H9 (cell line): ENCODE measurements around the gene TFAP2A. TPM values are rescaled to one million over a fixed set of nuclear protein-coding genes. Genes with fewer than 3 reads are reported as not detected.
A peak's percentile ranks its signal among the peaks of the same experiment; 100 is the strongest.

ENCODE experiments used
- DNase-seq: peaks from one replicate; pipeline ENCODE4 v3.0.0-alpha.2; 2017
- H2AFZ ChIP-seq: one replicate; pipeline ENCODE4 v1.6.1; 2013; ENCODE audit warnings: mild to moderate bottlenecking, low read length, control low read depth, moderate library complexity
- H2AK5ac ChIP-seq: 2 replicates; pipeline ENCODE4 v1.6.1; 2013; ENCODE audit warnings: low read length, control low read depth, mixed read lengths; ENCODE audit not compliant: insufficient read length
- H2BK120ac ChIP-seq: one replicate; pipeline ENCODE4 v1.6.1; 2013; ENCODE audit warnings: low read depth, mild to moderate bottlenecking, low read length, control low read depth, inconsistent platforms; ENCODE audit not compliant: poor library complexity, severe bottlenecking
- H2BK12ac ChIP-seq: 2 replicates; pipeline ENCODE4 v1.6.1; 2013; ENCODE audit warnings: low read length, control low read depth, mixed read lengths, low read depth; ENCODE audit not compliant: insufficient read length
- H2BK15ac ChIP-seq: 2 replicates; pipeline ENCODE4 v1.6.1; 2013; ENCODE audit warnings: low read depth, low read length, control low read depth
- H2BK20ac ChIP-seq: one replicate; pipeline ENCODE4 v1.6.1; 2013; ENCODE audit warnings: low read depth, mild to moderate bottlenecking, low read length, control low read depth, inconsistent platforms; ENCODE audit not compliant: poor library complexity, severe bottlenecking
- H2BK5ac ChIP-seq: 2 replicates; pipeline ENCODE4 v1.6.1; 2013; ENCODE audit warnings: low read length, control low read depth, mixed read lengths; ENCODE audit not compliant: insufficient read length
- H3K14ac ChIP-seq: 2 replicates; pipeline ENCODE4 v1.6.1; 2013; ENCODE audit warnings: low read length, control low read depth; ENCODE audit not compliant: insufficient read depth
- H3K18ac ChIP-seq: 2 replicates; pipeline ENCODE4 v1.6.1; 2013; ENCODE audit warnings: low read depth, mild to moderate bottlenecking, mixed read lengths, low read length, control low read depth; ENCODE audit not compliant: insufficient read length
- H3K23ac ChIP-seq: 2 replicates; pipeline ENCODE4 v1.6.1; 2013; ENCODE audit warnings: low read length, control low read depth, mixed read lengths, low read depth; ENCODE audit not compliant: insufficient read length
- H3K23me2 ChIP-seq: 2 replicates; pipeline ENCODE4 v1.6.1; 2013; ENCODE audit warnings: low read depth, mild to moderate bottlenecking, mixed read lengths, low read length, control low read depth; ENCODE audit not compliant: insufficient read length, poor library complexity, severe bottlenecking
- H3K27ac ChIP-seq: 2 replicates; pipeline ENCODE4 v1.5.1; 2013; ENCODE audit warnings: low read length, control low read depth, mixed read lengths, low read depth; ENCODE audit not compliant: insufficient read length
- H3K27me3 ChIP-seq: 2 replicates; pipeline ENCODE4 v1.6.1; 2013; ENCODE audit warnings: low read length, control low read depth, inconsistent platforms; ENCODE audit not compliant: insufficient read depth
- H3K4ac ChIP-seq: 2 replicates; pipeline ENCODE4 v1.6.1; 2013; ENCODE audit warnings: low read depth, mild to moderate bottlenecking, control low read depth, inconsistent platforms, low read length, moderate library complexity
- H3K4me1 ChIP-seq: 2 replicates; pipeline ENCODE4 v1.6.1; 2013; ENCODE audit warnings: low read length, control low read depth, inconsistent platforms; ENCODE audit not compliant: insufficient read depth
- H3K4me2 ChIP-seq: 2 replicates; pipeline ENCODE4 v1.6.1; 2013; ENCODE audit warnings: low read length, control low read depth, mixed read lengths; ENCODE audit not compliant: insufficient read length, insufficient read depth
- H3K56ac ChIP-seq: 2 replicates; pipeline ENCODE4 v1.6.1; 2013; ENCODE audit warnings: low read depth, mild to moderate bottlenecking, mixed read lengths, low read length, control low read depth; ENCODE audit not compliant: insufficient read length
- H3K79me1 ChIP-seq: 2 replicates; pipeline ENCODE4 v1.6.1; 2013; ENCODE audit warnings: low read depth, mild to moderate bottlenecking, moderate library complexity, low read length, control low read depth, inconsistent platforms; ENCODE audit not compliant: insufficient read depth, poor library complexity, severe bottlenecking
- H3K79me2 ChIP-seq: 2 replicates; pipeline ENCODE4 v1.6.1; 2013; ENCODE audit warnings: low read length, control low read depth, inconsistent platforms; ENCODE audit not compliant: insufficient read depth
- H3K9ac ChIP-seq: 2 replicates; pipeline ENCODE4 v1.6.1; 2013; ENCODE audit warnings: low read length, control low read depth, mixed read lengths; ENCODE audit not compliant: insufficient read length; ENCODE audit errors: extremely low read depth
- H3K9me3 ChIP-seq: one replicate; pipeline ENCODE4 v1.6.1; 2013; ENCODE audit warnings: low read depth, low read length, inconsistent platforms; ENCODE audit not compliant: control insufficient read depth
- H3T11ph ChIP-seq: one replicate; pipeline ENCODE4 v1.6.1; 2013; ENCODE audit warnings: mild to moderate bottlenecking, low read length, control low read depth, inconsistent platforms
- H4K20me1 ChIP-seq: one replicate; pipeline ENCODE4 v1.6.1; 2013; ENCODE audit not compliant: control insufficient read depth, insufficient read length, insufficient read depth
- H4K5ac ChIP-seq: 2 replicates; pipeline ENCODE4 v1.6.1; 2013; ENCODE audit warnings: low read depth, mild to moderate bottlenecking, mixed read lengths, low read length, control low read depth; ENCODE audit not compliant: insufficient read length
- H4K8ac ChIP-seq: replicated peaks from 2 replicates; pipeline ENCODE4 v1.6.1; 2013; ENCODE audit warnings: low read length, control low read depth, mixed read lengths, low read depth; ENCODE audit not compliant: insufficient read length
- H4K91ac ChIP-seq: 2 replicates; pipeline ENCODE4 v1.6.1; 2013; ENCODE audit warnings: low read depth, mild to moderate bottlenecking, moderate library complexity, mixed read lengths, low read length, control low read depth; ENCODE audit not compliant: insufficient read length
- H3K27ac Mint-ChIP-seq, 3 experiments: 2 replicates in 2 of 3; 3 replicates in 1 of 3; pipeline ENCODE4 v1.8.0; 2020 to 2021; ENCODE audit warnings: mixed read lengths in 3 of 3, mild to moderate bottlenecking in 1 of 3, moderate library complexity in 1 of 3
- H3K27me3 Mint-ChIP-seq: 2 replicates; pipeline ENCODE4 v1.8.0; 2021; ENCODE audit warnings: low read depth, mild to moderate bottlenecking, moderate library complexity, mixed read lengths
- H3K36me3 Mint-ChIP-seq, 3 experiments: 2 replicates in 2 of 3; 3 replicates in 1 of 3; pipeline ENCODE4 v1.8.0; 2020 to 2021; ENCODE audit warnings: low read depth in 3 of 3, mixed read lengths in 3 of 3; ENCODE audit not compliant: insufficient read depth in 1 of 3
- H3K4me1 Mint-ChIP-seq, 2 experiments: 2 replicates each; pipeline ENCODE4 v1.8.0; 2020; ENCODE audit warnings: mixed read lengths in 2 of 2
- H3K4me3 Mint-ChIP-seq, 2 experiments: 2 replicates in 1 of 2; 3 replicates in 1 of 2; pipeline ENCODE4 v1.8.0; 2020 to 2021; ENCODE audit warnings: mild to moderate bottlenecking in 2 of 2, mixed read lengths in 2 of 2, moderate library complexity in 1 of 2
- H3K9me3 Mint-ChIP-seq, 2 experiments: 2 replicates in 1 of 2; 3 replicates in 1 of 2; pipeline ENCODE4 v1.8.0; 2020; ENCODE audit warnings: mild to moderate bottlenecking in 2 of 2, mixed read lengths in 2 of 2, moderate library complexity in 1 of 2
- WGBS: extraction: QIAGEN DNeasy Blood & Tissue Kit; methylation state at CpG from one replicate; pipeline ENCODE4 v1.1.7; 2013; ENCODE audit warnings: missing lambda C conversion rate, low lambda C conversion rate, mixed read lengths; ENCODE audit not compliant: insufficient read length; ENCODE audit errors: extremely low coverage; 5-methylcytosine and 5-hydroxymethylcytosine counted together
- total RNA-seq: library from RNA; stranded (reverse); gene quantifications from 2 replicates; pipeline ENCODE4 v1.2.1, GENCODE V29; 2021
- TF ChIP-seq, protein P1 (sequence below): fragments of 200-600 bp; sonication (generic); conservative IDR thresholded peaks from 3 replicates; pipeline ENCODE4 v1.8.0; 2021; ENCODE audit warnings: antibody characterized with exemption, mild to moderate bottlenecking

The TFAP2A gene
- total RNA-seq, 1 experiment from 2014 or later: 2.6 TPM

DNA sequence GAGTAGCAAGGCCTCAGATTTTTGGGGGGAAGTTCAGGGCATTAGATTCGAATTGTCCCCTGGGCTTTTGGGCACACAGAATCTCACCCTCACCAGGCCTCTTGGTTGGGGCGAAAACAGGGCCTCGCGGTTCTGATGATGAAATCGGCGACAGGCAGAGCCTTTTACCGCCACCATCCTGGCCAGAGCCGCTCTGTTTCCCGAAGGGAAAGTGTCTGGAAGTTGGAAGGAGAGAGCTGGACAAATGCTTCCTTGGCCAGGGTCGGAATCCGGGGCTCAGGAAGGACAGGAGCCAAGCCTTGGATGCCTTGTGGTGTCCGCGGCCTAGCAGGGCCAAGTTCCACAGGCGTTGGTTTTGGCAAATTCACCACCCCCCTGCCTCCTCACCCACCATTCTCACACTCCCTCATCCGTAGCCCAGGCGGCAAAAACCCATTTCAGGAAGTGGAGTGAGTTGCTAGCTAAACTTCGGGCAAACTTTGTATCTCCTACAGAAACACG, 3.5 kb upstream of the TFAP2A start:
- Histone ChIP-seq H4K91ac (no peak overlapping the region), H3K14ac (no peak overlapping the region), H2BK20ac (no peak overlapping the region), H3K4ac (no peak overlapping the region), H4K5ac (no peak overlapping the region), H3K4me1 (peaks cover 3% of the 10 kb centered on the region; the same call in 1 of the 2 replicates), H3K56ac (no peak overlapping the region), H3K23me2 (peaks cover 8% of the 10 kb centered on the region), H3K27ac (no peak overlapping the region), H3K23ac (no peak overlapping the region), H3T11ph (no peak overlapping the region), H4K20me1 (no peaks in the 10 kb centered on the region), H2BK15ac (no peak overlapping the region), H3K9me3 (no peaks in the 10 kb centered on the region), H3K27me3 (peaks cover 91% of the 10 kb centered on the region), H3K79me2 (no peaks in the 10 kb centered on the region), H3K18ac (no peak overlapping the region), H4K8ac (no peak overlapping the region), H2AFZ (no peak overlapping the region), H3K79me1 (no peaks in the 10 kb centered on the region), H2AK5ac (no peak overlapping the region), H2BK5ac (no peak overlapping the region), H2BK12ac (no peak overlapping the region), H2BK120ac (no peak overlapping the region), H3K4me2 (peak overlapping the region; percentile 17), H3K9ac (no peak overlapping the region)
- Mint-ChIP-seq H3K27ac (no peak overlapping the region), H3K27me3 (peaks cover 100% of the 10 kb centered on the region), H3K36me3 (no peaks in the 10 kb centered on the region; a peak in 1 of 7 replicates), H3K4me3 (peak overlapping the region; percentile 41 to 71), H3K9me3 (peaks cover 8 to 9% of the 10 kb centered on the region in 2 experiments), H3K4me1 (peaks cover 46 to 81% of the 10 kb centered on the region in 2 experiments)
- TF ChIP-seq, protein P1, sequence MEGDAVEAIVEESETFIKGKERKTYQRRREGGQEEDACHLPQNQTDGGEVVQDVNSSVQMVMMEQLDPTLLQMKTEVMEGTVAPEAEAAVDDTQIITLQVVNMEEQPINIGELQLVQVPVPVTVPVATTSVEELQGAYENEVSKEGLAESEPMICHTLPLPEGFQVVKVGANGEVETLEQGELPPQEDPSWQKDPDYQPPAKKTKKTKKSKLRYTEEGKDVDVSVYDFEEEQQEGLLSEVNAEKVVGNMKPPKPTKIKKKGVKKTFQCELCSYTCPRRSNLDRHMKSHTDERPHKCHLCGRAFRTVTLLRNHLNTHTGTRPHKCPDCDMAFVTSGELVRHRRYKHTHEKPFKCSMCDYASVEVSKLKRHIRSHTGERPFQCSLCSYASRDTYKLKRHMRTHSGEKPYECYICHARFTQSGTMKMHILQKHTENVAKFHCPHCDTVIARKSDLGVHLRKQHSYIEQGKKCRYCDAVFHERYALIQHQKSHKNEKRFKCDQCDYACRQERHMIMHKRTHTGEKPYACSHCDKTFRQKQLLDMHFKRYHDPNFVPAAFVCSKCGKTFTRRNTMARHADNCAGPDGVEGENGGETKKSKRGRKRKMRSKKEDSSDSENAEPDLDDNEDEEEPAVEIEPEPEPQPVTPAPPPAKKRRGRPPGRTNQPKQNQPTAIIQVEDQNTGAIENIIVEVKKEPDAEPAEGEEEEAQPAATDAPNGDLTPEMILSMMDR: no peak
- WGBS: no CpG with 5 or more reads among the region's 18 CpGs
- DNase-seq: no peak
